ENCODE data around the gene RNASE1. TPM values are rescaled to one million over a fixed set of nuclear protein-coding genes. Genes with fewer than 3 reads are reported as not detected.
A peak's percentile ranks its signal among the peaks of the same experiment; 100 is the strongest.

RNASE1 gene
- total RNA-seq, 4 donors from 2014 or later: 39.7 to 97.1 (median 64.0) TPM

GRCh38 chr14:20790464-20791116 lies 12.1 kb downstream of the RNASE1 start:
- Histone ChIP-seq H3K27ac (no peak overlapping the region), H3K36me3 (no peaks in the 10 kb centered on the region), H3K27me3 (no peaks in the 10 kb centered on the region), H3K4me1 (no peaks in the 10 kb centered on the region), H3K9me3 (no peaks in the 10 kb centered on the region), H3K4me3 (no peak overlapping the region)
- 90% methylated on average over 13 of the region's 13 CpGs for WGBS
- TF ChIP-seq EP300 (IDR thresholded peaks at IDR 0.05): no peak
- no peak for DNase-seq (ENCODE audit: low spot score in 2 of 2)

GRCh38 chr14:20789230-20789813 lies 13.3 kb downstream of the RNASE1 start:
- H3K9me3 ChIP-seq: no peaks in the 10 kb centered on the region
- DNase-seq (ENCODE audit: low spot score in 2 of 2): no peak
- no peak overlapping the region for H3K4me3 ChIP-seq
- no peaks in the 10 kb centered on the region for H3K36me3 ChIP-seq
- no peaks in the 10 kb centered on the region for H3K27me3 ChIP-seq
- WGBS: 56% methylated on average over 3 of the region's 3 CpGs
- no peak overlapping the region for H3K27ac ChIP-seq
- TF ChIP-seq, protein P1, sequence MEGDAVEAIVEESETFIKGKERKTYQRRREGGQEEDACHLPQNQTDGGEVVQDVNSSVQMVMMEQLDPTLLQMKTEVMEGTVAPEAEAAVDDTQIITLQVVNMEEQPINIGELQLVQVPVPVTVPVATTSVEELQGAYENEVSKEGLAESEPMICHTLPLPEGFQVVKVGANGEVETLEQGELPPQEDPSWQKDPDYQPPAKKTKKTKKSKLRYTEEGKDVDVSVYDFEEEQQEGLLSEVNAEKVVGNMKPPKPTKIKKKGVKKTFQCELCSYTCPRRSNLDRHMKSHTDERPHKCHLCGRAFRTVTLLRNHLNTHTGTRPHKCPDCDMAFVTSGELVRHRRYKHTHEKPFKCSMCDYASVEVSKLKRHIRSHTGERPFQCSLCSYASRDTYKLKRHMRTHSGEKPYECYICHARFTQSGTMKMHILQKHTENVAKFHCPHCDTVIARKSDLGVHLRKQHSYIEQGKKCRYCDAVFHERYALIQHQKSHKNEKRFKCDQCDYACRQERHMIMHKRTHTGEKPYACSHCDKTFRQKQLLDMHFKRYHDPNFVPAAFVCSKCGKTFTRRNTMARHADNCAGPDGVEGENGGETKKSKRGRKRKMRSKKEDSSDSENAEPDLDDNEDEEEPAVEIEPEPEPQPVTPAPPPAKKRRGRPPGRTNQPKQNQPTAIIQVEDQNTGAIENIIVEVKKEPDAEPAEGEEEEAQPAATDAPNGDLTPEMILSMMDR (IDR thresholded peaks at IDR 0.05): no peak
- TF ChIP-seq POLR2AphosphoS5 (IDR thresholded peaks at IDR 0.05) (no peak), POLR2A (IDR thresholded peaks at IDR 0.05) (no peak), EP300 (IDR thresholded peaks at IDR 0.05) (no peak)
- no peaks in the 10 kb centered on the region for H3K4me1 ChIP-seq

- WGBS: 72% methylated on average over 4 of the region's 4 CpGs
- TF ChIP-seq, protein P1 (IDR thresholded peaks at IDR 0.05): no peak
- TF ChIP-seq EP300 (IDR thresholded peaks at IDR 0.05) (no peak), POLR2AphosphoS5 (IDR thresholded peaks at IDR 0.05) (no peak), POLR2A (IDR thresholded peaks at IDR 0.05) (no peak)
- no peak for DNase-seq (ENCODE audit: low spot score in 2 of 2)
- H3K9me3 ChIP-seq: no peaks in the 10 kb centered on the region
- H3K4me3 ChIP-seq: no peak overlapping the region
- H3K27me3 ChIP-seq: no peaks in the 10 kb centered on the region
- no peaks in the 10 kb centered on the region for H3K4me1 ChIP-seq
- no peak overlapping the region for H3K27ac ChIP-seq
- H3K36me3 ChIP-seq: no peaks in the 10 kb centered on the region
Observed at GRCh38 chr14:20787025-20787424, 15.6 kb downstream of the RNASE1 start.

DNA sequence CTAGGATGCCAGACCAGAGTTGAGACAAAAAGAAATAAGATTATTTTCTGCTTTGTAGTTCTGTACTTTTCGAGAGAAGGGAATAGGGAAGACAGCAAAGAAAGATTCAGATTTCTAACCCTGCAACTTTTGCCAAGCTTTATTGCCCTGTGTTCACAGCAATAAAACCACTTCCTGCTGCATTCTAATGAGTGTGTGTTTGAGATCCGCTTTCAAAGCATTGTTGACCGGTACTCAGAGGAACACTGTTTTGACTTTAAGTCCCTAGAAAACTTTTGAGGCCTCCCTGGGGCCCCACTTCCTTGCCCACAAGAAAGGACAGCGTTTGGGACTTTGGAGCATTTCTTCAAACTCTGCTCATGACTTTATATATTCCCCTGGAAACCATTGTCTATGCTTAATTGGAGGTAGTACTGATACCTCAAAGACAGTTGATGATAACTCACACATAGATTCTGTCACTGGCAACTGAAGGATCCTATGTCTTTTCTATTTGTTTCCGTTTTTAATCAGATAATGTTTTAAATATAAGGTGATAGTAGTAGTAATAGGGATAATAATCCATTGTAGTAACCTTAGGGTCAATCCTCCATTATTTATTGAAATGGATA lies 20.3 kb downstream of the RNASE1 start:
- Histone ChIP-seq H3K9me3 (no peaks in the 10 kb centered on the region), H3K36me3 (no peaks in the 10 kb centered on the region), H3K4me3 (peak overlapping the region; percentile 24), H3K27me3 (no peaks in the 10 kb centered on the region), H3K27ac (peak overlapping the region; percentile 57), H3K4me1 (peaks cover 4% of the 10 kb centered on the region)
- DNase-seq (ENCODE audit: low spot score in 2 of 2): no peak
- no peak for TF ChIP-seq POLR2A (IDR thresholded peaks at IDR 0.05)
- 3% methylated on average over 5 of the region's 5 CpGs for WGBS

GRCh38 chr14:20781803-20782202 lies 20.8 kb downstream of the RNASE1 start:
- no peak for TF ChIP-seq POLR2AphosphoS5 (IDR thresholded peaks at IDR 0.05)
- Histone ChIP-seq H3K4me3 (peak overlapping the region; percentile 24), H3K27ac (peak overlapping the region; percentile 57), H3K36me3 (no peaks in the 10 kb centered on the region), H3K27me3 (no peaks in the 10 kb centered on the region), H3K4me1 (peaks cover 4% of the 10 kb centered on the region), H3K9me3 (no peaks in the 10 kb centered on the region)
- 10% methylated on average over 4 of the region's 4 CpGs for whole genome bisulfite sequencing
- DNase-seq (ENCODE audit: low spot score in 2 of 2): no peak

- H3K4me3 ChIP-seq: no peak overlapping the region
- H3K4me1 ChIP-seq: no peaks in the 10 kb centered on the region
- H3K9me3 ChIP-seq: no peaks in the 10 kb centered on the region
- no peak for DNase-seq (ENCODE audit: low spot score in 2 of 2)
- H3K27me3 ChIP-seq: peaks cover 5% of the 10 kb centered on the region
- 82% methylated on average over 1 of the region's 1 CpG for WGBS
- no peaks in the 10 kb centered on the region for H3K36me3 ChIP-seq
- TF ChIP-seq, protein P1 (IDR thresholded peaks at IDR 0.05): no peak
- TF ChIP-seq POLR2A (IDR thresholded peaks at IDR 0.05) (no peak), EP300 (IDR thresholded peaks at IDR 0.05) (no peak)
- no peak overlapping the region for H3K27ac ChIP-seq
Observed at GRCh38 chr14:20775901-20776300, 26.7 kb downstream of the RNASE1 start.
